Measurements from ENCODE around the gene MAGEA3.
"Not testable (repeated sequence)": the region's sequence is repeated elsewhere in the genome, so short reads cannot be mapped to it uniquely, and the experiment has no call there.

The MAGEA3 gene

GRCh38 chrX:152706500-152706899 lies 7.9 kb downstream of the MAGEA3 start:
- H3K36me3 ChIP-seq (ENCODE audit: control insufficient read depth, insufficient read depth, low read length); H3K9me3 ChIP-seq (ENCODE audit: control insufficient read depth, insufficient read depth, low read depth, low read length); H3K27me3 ChIP-seq (ENCODE audit: control insufficient read depth, insufficient read depth, low read length); H3K9ac ChIP-seq (ENCODE audit: low read length); H3K27ac ChIP-seq (ENCODE audit: low read depth, low read length); H3K4me3 ChIP-seq (ENCODE audit: low read depth, low read length); H3K4me1 ChIP-seq (ENCODE audit: control insufficient read depth, insufficient read depth, low read length): not testable (repeated sequence)

- not testable (repeated sequence) for H3K4me1 ChIP-seq (ENCODE audit: control insufficient read depth, insufficient read depth, low read length); H3K4me3 ChIP-seq (ENCODE audit: low read depth, low read length); H3K36me3 ChIP-seq (ENCODE audit: control insufficient read depth, insufficient read depth, low read length); H3K9me3 ChIP-seq (ENCODE audit: control insufficient read depth, insufficient read depth, low read depth, low read length); H3K9ac ChIP-seq (ENCODE audit: low read length); H3K27ac ChIP-seq (ENCODE audit: low read depth, low read length); H3K27me3 ChIP-seq (ENCODE audit: control insufficient read depth, insufficient read depth, low read length)
Measured at GRCh38 chrX:152709173-152709572, 10.6 kb downstream of the MAGEA3 start, which contains the start of gene CSAG2. Gene CSAG2 (minus strand): TSS chrX:152709273. CDS start chrX:152709112, 161 bp downstream.

GRCh38 chrX:152713195-152713594 lies 14.6 kb downstream of the MAGEA3 start:
- not testable (repeated sequence) for H3K4me1 ChIP-seq (ENCODE audit: control insufficient read depth, insufficient read depth, low read length); H3K9me3 ChIP-seq (ENCODE audit: control insufficient read depth, insufficient read depth, low read depth, low read length); H3K27me3 ChIP-seq (ENCODE audit: control insufficient read depth, insufficient read depth, low read length); H3K36me3 ChIP-seq (ENCODE audit: control insufficient read depth, insufficient read depth, low read length); H3K27ac ChIP-seq (ENCODE audit: low read depth, low read length); H3K4me3 ChIP-seq (ENCODE audit: low read depth, low read length); H3K9ac ChIP-seq (ENCODE audit: low read length)

GRCh38 chrX:152713815-152714787 lies 15.5 kb downstream of the MAGEA3 start, which contains the start of gene MAGEA2B:
Gene MAGEA2B (plus strand): TSS chrX:152714628. CDS start chrX:152717107, 2,479 bp downstream.
- H3K9ac ChIP-seq (ENCODE audit: low read length); H3K9me3 ChIP-seq (ENCODE audit: control insufficient read depth, insufficient read depth, low read depth, low read length); H3K4me3 ChIP-seq (ENCODE audit: low read depth, low read length); H3K27me3 ChIP-seq (ENCODE audit: control insufficient read depth, insufficient read depth, low read length); H3K27ac ChIP-seq (ENCODE audit: low read depth, low read length); H3K36me3 ChIP-seq (ENCODE audit: control insufficient read depth, insufficient read depth, low read length); H3K4me1 ChIP-seq (ENCODE audit: control insufficient read depth, insufficient read depth, low read length): not testable (repeated sequence)

GRCh38 chrX:152725409-152725808 lies 26.8 kb downstream of the MAGEA3 start:
- Histone ChIP-seq H3K9me3 (ENCODE audit: control insufficient read depth, insufficient read depth, low read depth, low read length) (peaks cover 7% of the 10 kb centered on the region; the same call in 1 of the 2 replicates), H3K27ac (ENCODE audit: low read depth, low read length) (no peak overlapping the region), H3K36me3 (ENCODE audit: control insufficient read depth, insufficient read depth, low read length) (no peaks in the 10 kb centered on the region), H3K4me1 (ENCODE audit: control insufficient read depth, insufficient read depth, low read length) (no peaks in the 10 kb centered on the region), H3K27me3 (ENCODE audit: control insufficient read depth, insufficient read depth, low read length) (no peaks in the 10 kb centered on the region), H3K4me3 (ENCODE audit: low read depth, low read length) (no peak overlapping the region), H3K9ac (ENCODE audit: low read length) (no peak overlapping the region)

GRCh38 chrX:152733261-152733975 lies 34.8 kb downstream of the MAGEA3 start, which contains the start of the genes CSAG1 and MAGEA12:
Gene CSAG1 (minus strand): TSS chrX:152733721. CDS start chrX:152732460, 1,261 bp downstream.
Gene MAGEA12 (plus strand): TSS chrX:152733757. CDS start chrX:152736162, 2,405 bp downstream.
- Histone ChIP-seq H3K9ac (ENCODE audit: low read length) (no peak within 1 kb of the TSS), H3K9me3 (ENCODE audit: control insufficient read depth, insufficient read depth, low read depth, low read length) (peaks cover 12% of the 10 kb centered on the region; the same call in 1 of the 2 replicates), H3K4me1 (ENCODE audit: control insufficient read depth, insufficient read depth, low read length) (no peaks in the 10 kb centered on the region), H3K27ac (ENCODE audit: low read depth, low read length) (no peak within 1 kb of the TSS), H3K4me3 (ENCODE audit: low read depth, low read length) (no peak within 1 kb of the TSS), H3K36me3 (ENCODE audit: control insufficient read depth, insufficient read depth, low read length) (no peaks in the 10 kb centered on the region), H3K27me3 (ENCODE audit: control insufficient read depth, insufficient read depth, low read length) (no peaks in the 10 kb centered on the region)

- not testable (repeated sequence) for H3K27me3 ChIP-seq (ENCODE audit: control insufficient read depth, insufficient read depth, low read length); H3K9ac ChIP-seq (ENCODE audit: low read length); H3K4me3 ChIP-seq (ENCODE audit: low read depth, low read length); H3K27ac ChIP-seq (ENCODE audit: low read depth, low read length); H3K36me3 ChIP-seq (ENCODE audit: control insufficient read depth, insufficient read depth, low read length); H3K4me1 ChIP-seq (ENCODE audit: control insufficient read depth, insufficient read depth, low read length)
- peaks cover 12% of the 10 kb centered on the region; the same call in 1 of the 2 replicates for H3K9me3 ChIP-seq (ENCODE audit: control insufficient read depth, insufficient read depth, low read depth, low read length)
Measured at GRCh38 chrX:152734143-152734858, 35.7 kb downstream of the MAGEA3 start.

GRCh38 chrX:152735101-152735500 lies 36.5 kb downstream of the MAGEA3 start:
- peaks cover 12% of the 10 kb centered on the region; the same call in 1 of the 2 replicates for H3K9me3 ChIP-seq (ENCODE audit: control insufficient read depth, insufficient read depth, low read depth, low read length)
- no peaks in the 10 kb centered on the region for H3K36me3 ChIP-seq (ENCODE audit: control insufficient read depth, insufficient read depth, low read length)
- H3K9ac ChIP-seq (ENCODE audit: low read length) = no peak overlapping the region
- H3K4me3 ChIP-seq (ENCODE audit: low read depth, low read length) = no peak overlapping the region
- no peak overlapping the region for H3K27ac ChIP-seq (ENCODE audit: low read depth, low read length)
- no peaks in the 10 kb centered on the region for H3K27me3 ChIP-seq (ENCODE audit: control insufficient read depth, insufficient read depth, low read length)
- no peaks in the 10 kb centered on the region for H3K4me1 ChIP-seq (ENCODE audit: control insufficient read depth, insufficient read depth, low read length)

- H3K9me3 ChIP-seq (ENCODE audit: control insufficient read depth, insufficient read depth, low read depth, low read length) = peaks cover 12% of the 10 kb centered on the region; the same call in 1 of the 2 replicates
- H3K36me3 ChIP-seq (ENCODE audit: control insufficient read depth, insufficient read depth, low read length) = no peaks in the 10 kb centered on the region
- no peak overlapping the region for H3K9ac ChIP-seq (ENCODE audit: low read length)
- H3K27ac ChIP-seq (ENCODE audit: low read depth, low read length) = no peak overlapping the region
- no peaks in the 10 kb centered on the region for H3K4me1 ChIP-seq (ENCODE audit: control insufficient read depth, insufficient read depth, low read length)
- H3K27me3 ChIP-seq (ENCODE audit: control insufficient read depth, insufficient read depth, low read length) = no peaks in the 10 kb centered on the region
- no peak overlapping the region for H3K4me3 ChIP-seq (ENCODE audit: low read depth, low read length)
Measured at GRCh38 chrX:152735860-152736511, 37.4 kb downstream of the MAGEA3 start.

- not testable (repeated sequence) for H3K27ac ChIP-seq (ENCODE audit: low read depth, low read length); H3K27me3 ChIP-seq (ENCODE audit: control insufficient read depth, insufficient read depth, low read length); H3K36me3 ChIP-seq (ENCODE audit: control insufficient read depth, insufficient read depth, low read length); H3K4me3 ChIP-seq (ENCODE audit: low read depth, low read length); H3K9ac ChIP-seq (ENCODE audit: low read length); H3K4me1 ChIP-seq (ENCODE audit: control insufficient read depth, insufficient read depth, low read length)
- H3K9me3 ChIP-seq (ENCODE audit: control insufficient read depth, insufficient read depth, low read depth, low read length) = peaks cover 12% of the 10 kb centered on the region; the same call in 1 of the 2 replicates
Measured at GRCh38 chrX:152736528-152736927, 37.9 kb downstream of the MAGEA3 start.
